GM12891 (cell line): ENCODE data around the gene LY6G6F.

Experiments
- POLR2A ChIP-seq: IDR thresholded peaks from 2 replicates; pipeline ENCODE4 v1.6.1; 2011; ENCODE audit warnings: low read depth, low read length, control low read depth
- POLR2AphosphoS5 ChIP-seq: IDR thresholded peaks from 2 replicates; pipeline ENCODE4 v1.6.1; 2011; ENCODE audit warnings: low read depth, low read length, control low read depth

DNA sequence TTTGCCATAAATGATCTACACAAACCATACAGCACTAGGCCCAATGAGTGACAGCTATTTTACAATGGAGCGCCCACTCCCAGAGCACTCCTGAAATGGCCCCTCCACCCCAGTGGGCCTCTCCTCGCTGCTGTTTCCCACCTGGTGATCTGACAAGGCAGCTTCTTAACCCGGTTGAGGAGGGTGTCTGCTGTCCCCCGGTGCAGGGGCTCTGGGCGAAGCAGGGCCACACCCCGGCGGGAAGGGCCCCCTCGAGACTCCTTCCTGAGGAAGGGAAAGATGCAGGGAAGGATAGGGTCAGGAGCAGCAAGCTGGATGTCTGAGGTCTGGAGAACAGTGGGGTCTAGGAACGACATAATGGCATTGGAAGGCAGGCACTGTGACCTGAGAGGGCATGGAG lies 13.8 kb upstream of the LY6G6F start:
- TF ChIP-seq POLR2AphosphoS5 (no peak), POLR2A (no peak)
